Measurements from ENCODE around the gene CRB2. TPM values are rescaled to one million over a fixed set of nuclear protein-coding genes. Genes with fewer than 3 reads are reported as not detected.

The CRB2 gene
- total and polyA plus RNA-seq, 2 donors, result 0.42 to 0.51 TPM

GRCh38 chr9:123421801-123422455 lies 65.9 kb downstream of the CRB2 start:
- 89% methylated on average over 8 of the region's 8 CpGs for WGBS
- no peak for DNase-seq (ENCODE audit: extremely low spot score)
- Histone ChIP-seq H3K4me1 (ENCODE audit: insufficient read depth) (no peaks in the 10 kb centered on the region), H3K36me3 (ENCODE audit: insufficient read depth) (no peaks in the 10 kb centered on the region), H3K4me3 (ENCODE audit: low read depth, low read length) (no peak overlapping the region), H3K27ac (ENCODE audit: low read depth) (no peak overlapping the region)

GRCh38 chr9:123422635-123423310 lies 66.8 kb downstream of the CRB2 start:
- Histone ChIP-seq H3K4me1 (ENCODE audit: insufficient read depth) (no peaks in the 10 kb centered on the region), H3K27ac (ENCODE audit: low read depth) (no peak overlapping the region), H3K4me3 (ENCODE audit: low read depth, low read length) (no peak overlapping the region), H3K36me3 (ENCODE audit: insufficient read depth) (no peaks in the 10 kb centered on the region)
- WGBS, result 85% methylated on average over 21 of the region's 21 CpGs
- DNase-seq (ENCODE audit: extremely low spot score), result no peak

GRCh38 chr9:123423311-123423640 lies 67.3 kb downstream of the CRB2 start:
- 85% methylated on average over 8 of the region's 8 CpGs for WGBS
- no peak overlapping the region for H3K27ac ChIP-seq (ENCODE audit: low read depth)
- H3K4me3 ChIP-seq (ENCODE audit: low read depth, low read length), result no peak overlapping the region
- DNase-seq (ENCODE audit: extremely low spot score), result no peak
- no peaks in the 10 kb centered on the region for H3K4me1 ChIP-seq (ENCODE audit: insufficient read depth)
- no peaks in the 10 kb centered on the region for H3K36me3 ChIP-seq (ENCODE audit: insufficient read depth)

GRCh38 chr9:123424131-123424530 lies 68.1 kb downstream of the CRB2 start:
- WGBS, result 96% methylated on average over 5 of the region's 5 CpGs
- H3K36me3 ChIP-seq (ENCODE audit: insufficient read depth), result no peaks in the 10 kb centered on the region
- H3K27ac ChIP-seq (ENCODE audit: low read depth), result no peak overlapping the region
- H3K4me1 ChIP-seq (ENCODE audit: insufficient read depth), result no peaks in the 10 kb centered on the region
- H3K4me3 ChIP-seq (ENCODE audit: low read depth, low read length), result no peak overlapping the region
- no peak for DNase-seq (ENCODE audit: extremely low spot score)

- Histone ChIP-seq H3K4me1 (ENCODE audit: insufficient read depth) (no peaks in the 10 kb centered on the region), H3K27ac (ENCODE audit: low read depth) (no peak overlapping the region), H3K4me3 (ENCODE audit: low read depth, low read length) (no peak overlapping the region), H3K36me3 (ENCODE audit: insufficient read depth) (no peaks in the 10 kb centered on the region)
- no peak for DNase-seq (ENCODE audit: extremely low spot score)
- WGBS, result 95% methylated on average over 6 of the region's 6 CpGs
These were observed 68.7 kb downstream of the CRB2 start for GRCh38 chr9:123424552-123425225.

GRCh38 chr9:123425261-123425821 lies 69.3 kb downstream of the CRB2 start:
- H3K27ac ChIP-seq (ENCODE audit: low read depth), result no peak overlapping the region
- no peak for DNase-seq (ENCODE audit: extremely low spot score)
- no peaks in the 10 kb centered on the region for H3K4me1 ChIP-seq (ENCODE audit: insufficient read depth)
- no peaks in the 10 kb centered on the region for H3K36me3 ChIP-seq (ENCODE audit: insufficient read depth)
- H3K4me3 ChIP-seq (ENCODE audit: low read depth, low read length), result no peak overlapping the region
- 90% methylated on average over 20 of the region's 20 CpGs for WGBS

GRCh38 chr9:123425836-123426365 lies 69.9 kb downstream of the CRB2 start:
- Histone ChIP-seq H3K36me3 (ENCODE audit: insufficient read depth) (no peaks in the 10 kb centered on the region), H3K4me3 (ENCODE audit: low read depth, low read length) (no peak overlapping the region), H3K4me1 (ENCODE audit: insufficient read depth) (no peaks in the 10 kb centered on the region), H3K27ac (ENCODE audit: low read depth) (no peak overlapping the region)
- no peak for DNase-seq (ENCODE audit: extremely low spot score)
- WGBS, result 85% methylated on average over 6 of the region's 6 CpGs

- 85% methylated on average over 2 of the region's 2 CpGs for whole genome bisulfite sequencing
- no peak for DNase-seq (ENCODE audit: extremely low spot score)
- no peaks in the 10 kb centered on the region for H3K4me1 ChIP-seq (ENCODE audit: insufficient read depth)
- no peak overlapping the region for H3K27ac ChIP-seq (ENCODE audit: low read depth)
- no peaks in the 10 kb centered on the region for H3K36me3 ChIP-seq (ENCODE audit: insufficient read depth)
- H3K4me3 ChIP-seq (ENCODE audit: low read depth, low read length), result no peak overlapping the region
These were observed 70.4 kb downstream of the CRB2 start for GRCh38 chr9:123426406-123426805.

Small RNA genes within 50 kb of the gene (small RNA-seq; reads per million reads assigned to genes)
- gene MIR601, result not detected

Other genes with a start within 250 kb of the CRB2 start
- gene STRBP, start 87.6 kb upstream of the CRB2 start, total RNA-seq, result 17.1 TPM
- gene STRBP, start 87.6 kb upstream of the CRB2 start, polyA plus RNA-seq, result 6.8 TPM